HG03460 (cell line): Measurements from ENCODE around the gene DNAI1.
"Not testable (repeated sequence)": the region's sequence is repeated elsewhere in the genome, so short reads cannot be mapped to it uniquely, and the experiment has no call there.

ENCODE experiments used
- ATAC-seq: cut with Tn5 transposase; IDR thresholded peaks from one replicate; pipeline ENCODE4 v1.9.1; 2021; ENCODE audit not compliant: unreplicated experiment

DNAI1 gene

GRCh38 chr9:34458013-34458958, at the start of gene DNAI1, which contains the start of gene FAM219A:
Gene DNAI1 (plus strand): TSS chr9:34458805. CDS start chr9:34459006, 201 bp downstream.
Gene FAM219A (minus strand): TSS chr9:34458570. CDS start chr9:34458263, 307 bp downstream.
- peak; percentile 97 for ATAC-seq

GRCh38 chr9:34409154-34409553, 49.5 kb upstream of the DNAI1 start:
- no peak for ATAC-seq

GRCh38 chr9:34412336-34412735, 46.3 kb upstream of the DNAI1 start:
- no peak for ATAC-seq

- no peak for ATAC-seq
Observed at GRCh38 chr9:34413231-34413852, 45.3 kb upstream of the DNAI1 start.

GRCh38 chr9:34417734-34418133, 40.9 kb upstream of the DNAI1 start:
- ATAC-seq, result no peak

GRCh38 chr9:34419716-34420504, 38.7 kb upstream of the DNAI1 start:
- no peak for ATAC-seq

- ATAC-seq, result no peak
Observed at GRCh38 chr9:34426347-34427074, 32.1 kb upstream of the DNAI1 start.

GRCh38 chr9:34428325-34428958, 30.2 kb upstream of the DNAI1 start:
- no peak for ATAC-seq

GRCh38 chr9:34430843-34431437, 27.7 kb upstream of the DNAI1 start:
- ATAC-seq, result no peak

GRCh38 chr9:34431667-34432066, 26.9 kb upstream of the DNAI1 start:
- ATAC-seq, result no peak

GRCh38 chr9:34437006-34437925, 21.3 kb upstream of the DNAI1 start:
- peak; percentile 75 for ATAC-seq

- not testable (repeated sequence) for ATAC-seq
Observed at GRCh38 chr9:34437926-34438307, 20.7 kb upstream of the DNAI1 start.

GRCh38 chr9:34438465-34438864, 20.1 kb upstream of the DNAI1 start:
- ATAC-seq, result not testable (repeated sequence)

GRCh38 chr9:34440017-34440416, 18.6 kb upstream of the DNAI1 start:
- ATAC-seq, result no peak

- ATAC-seq, result no peak
Observed at GRCh38 chr9:34442770-34443169, 15.8 kb upstream of the DNAI1 start.

GRCh38 chr9:34443533-34443932, 15.1 kb upstream of the DNAI1 start:
- ATAC-seq, result no peak

- ATAC-seq, result no peak
Observed at GRCh38 chr9:34443976-34444375, 14.6 kb upstream of the DNAI1 start.

GRCh38 chr9:34446468-34446891, 12.1 kb upstream of the DNAI1 start:
- no peak for ATAC-seq

- no peak for ATAC-seq
Observed at GRCh38 chr9:34446951-34447350, 11.7 kb upstream of the DNAI1 start.
